VCaP (cell line): ENCODE measurements around the gene NT5C2.

Experiments used
- H3K27ac ChIP-seq: fragments of 450-650 bp; 2 replicates; pipeline ENCODE4 v1.5.1; 2017
- TF ChIP-seq, protein P1 (sequence below): fragments of 450-650 bp; conservative IDR thresholded peaks from 2 replicates; pipeline ENCODE4 v1.5.1; 2017; ENCODE audit warnings: mild to moderate bottlenecking, moderate library complexity

The NT5C2 gene

DNA sequence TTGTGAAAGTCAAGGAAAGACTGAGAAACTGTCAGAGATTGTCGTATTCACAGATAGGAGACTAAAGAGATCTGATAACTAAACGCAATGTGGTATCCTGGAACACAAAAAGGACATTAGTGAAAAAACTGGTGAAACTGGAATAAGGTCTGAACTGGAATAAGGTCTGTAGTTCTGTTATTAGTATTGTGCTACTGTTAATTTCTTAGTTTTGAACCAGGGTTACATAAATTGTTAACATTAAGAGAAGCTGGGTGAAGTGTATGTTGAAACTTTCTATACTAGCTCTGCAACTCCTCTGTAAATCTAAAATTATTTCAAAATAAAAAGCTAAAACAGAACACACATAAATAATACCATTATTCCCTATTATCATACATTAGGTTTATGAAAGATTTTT lies 3.4 kb upstream of the NT5C2 start:
- TF ChIP-seq, protein P1, sequence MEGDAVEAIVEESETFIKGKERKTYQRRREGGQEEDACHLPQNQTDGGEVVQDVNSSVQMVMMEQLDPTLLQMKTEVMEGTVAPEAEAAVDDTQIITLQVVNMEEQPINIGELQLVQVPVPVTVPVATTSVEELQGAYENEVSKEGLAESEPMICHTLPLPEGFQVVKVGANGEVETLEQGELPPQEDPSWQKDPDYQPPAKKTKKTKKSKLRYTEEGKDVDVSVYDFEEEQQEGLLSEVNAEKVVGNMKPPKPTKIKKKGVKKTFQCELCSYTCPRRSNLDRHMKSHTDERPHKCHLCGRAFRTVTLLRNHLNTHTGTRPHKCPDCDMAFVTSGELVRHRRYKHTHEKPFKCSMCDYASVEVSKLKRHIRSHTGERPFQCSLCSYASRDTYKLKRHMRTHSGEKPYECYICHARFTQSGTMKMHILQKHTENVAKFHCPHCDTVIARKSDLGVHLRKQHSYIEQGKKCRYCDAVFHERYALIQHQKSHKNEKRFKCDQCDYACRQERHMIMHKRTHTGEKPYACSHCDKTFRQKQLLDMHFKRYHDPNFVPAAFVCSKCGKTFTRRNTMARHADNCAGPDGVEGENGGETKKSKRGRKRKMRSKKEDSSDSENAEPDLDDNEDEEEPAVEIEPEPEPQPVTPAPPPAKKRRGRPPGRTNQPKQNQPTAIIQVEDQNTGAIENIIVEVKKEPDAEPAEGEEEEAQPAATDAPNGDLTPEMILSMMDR = no peak
- no peak overlapping the region for H3K27ac ChIP-seq

DNA sequence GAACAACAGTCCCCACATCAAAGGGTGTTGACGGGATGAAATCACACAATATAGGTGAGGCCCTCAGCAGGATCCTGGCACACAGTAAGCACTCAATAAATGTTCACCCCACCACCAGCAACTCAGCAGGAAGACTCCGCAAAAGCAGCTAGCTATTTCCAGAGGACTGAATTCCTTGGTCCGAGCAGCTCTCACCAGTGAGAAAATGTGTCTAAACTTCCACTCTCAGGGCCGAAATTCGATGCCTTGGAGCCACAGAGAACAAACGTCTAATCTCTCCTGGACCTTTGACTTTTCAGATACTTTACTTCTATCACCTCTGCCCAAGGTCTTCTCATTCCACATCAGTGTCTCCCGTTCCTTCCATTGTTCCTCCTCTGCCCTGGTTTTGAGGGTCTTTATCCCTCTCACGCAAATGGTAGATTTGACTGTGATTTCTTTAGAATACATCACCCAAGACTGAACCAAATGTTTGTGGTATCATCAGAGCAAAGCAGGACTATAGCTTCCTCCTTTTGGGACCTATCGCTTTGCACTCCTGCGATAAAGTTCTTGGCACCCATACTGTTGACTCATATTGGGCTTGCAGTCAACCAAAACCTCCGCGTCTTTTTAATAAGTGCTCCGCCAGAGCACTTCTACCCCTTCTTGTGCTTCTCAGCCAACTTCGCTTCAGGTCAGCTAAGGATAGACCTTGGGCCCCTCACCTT lies 903 bp upstream of the NT5C2 start:
- peak overlapping the region; percentile 94; the same call in 1 of the 2 replicates for H3K27ac ChIP-seq
- TF ChIP-seq, protein P1 = no peak

DNA sequence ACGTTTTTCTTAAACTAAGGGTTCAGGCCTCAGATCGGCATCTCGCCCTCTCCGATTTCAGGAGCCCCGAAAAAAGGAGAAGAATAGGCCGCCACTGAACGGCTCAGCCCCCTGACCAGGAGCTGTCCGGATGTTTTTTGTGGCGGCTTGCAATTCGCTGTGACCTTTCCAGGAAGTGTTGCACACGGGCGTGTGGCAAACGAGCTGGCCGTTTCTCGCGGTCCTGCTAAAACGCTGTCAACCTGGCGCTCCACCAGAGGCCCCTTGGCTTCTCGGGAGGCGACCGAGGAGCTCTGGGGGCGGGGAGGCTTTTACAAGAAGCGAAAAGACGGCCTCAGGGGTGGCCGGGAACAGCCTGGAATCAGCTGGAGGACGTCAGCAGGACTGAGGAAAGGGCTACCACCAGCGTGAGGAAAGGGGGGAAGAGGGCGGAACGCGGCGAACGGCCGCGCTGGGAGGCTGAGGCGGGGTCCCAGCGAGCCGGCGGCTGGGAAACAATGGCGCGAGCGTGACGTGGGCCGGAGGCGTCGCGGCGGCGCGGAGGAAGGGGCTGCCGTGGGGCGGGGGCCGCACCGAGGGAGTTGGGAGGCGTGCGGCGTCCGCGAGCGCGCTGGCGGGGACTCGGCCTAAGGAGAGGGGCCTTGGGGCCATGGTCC lies 493 bp downstream of the NT5C2 start:
- peak overlapping the region; percentile 94 for H3K27ac ChIP-seq
- TF ChIP-seq, protein P1 = no peak

DNA sequence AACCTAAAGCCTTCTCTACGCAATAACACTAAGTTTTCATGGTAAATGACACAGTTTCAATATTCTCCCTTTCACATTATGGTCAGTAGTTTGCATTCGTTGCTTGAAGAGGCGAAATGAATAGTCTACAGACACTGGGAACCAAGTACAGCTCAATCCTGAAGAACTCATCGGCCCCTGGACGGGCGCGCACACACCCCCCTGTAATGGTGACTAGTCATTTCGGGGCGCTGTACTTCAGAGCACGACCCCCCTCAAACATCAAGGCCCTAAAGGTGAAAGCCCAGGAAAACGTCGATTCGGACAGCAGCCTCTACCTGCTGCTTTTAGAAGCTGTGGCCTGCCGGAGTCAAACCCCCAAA lies 1.0 kb downstream of the NT5C2 start:
- TF ChIP-seq, protein P1 = no peak
- H3K27ac ChIP-seq = peak overlapping the region; percentile 94

DNA sequence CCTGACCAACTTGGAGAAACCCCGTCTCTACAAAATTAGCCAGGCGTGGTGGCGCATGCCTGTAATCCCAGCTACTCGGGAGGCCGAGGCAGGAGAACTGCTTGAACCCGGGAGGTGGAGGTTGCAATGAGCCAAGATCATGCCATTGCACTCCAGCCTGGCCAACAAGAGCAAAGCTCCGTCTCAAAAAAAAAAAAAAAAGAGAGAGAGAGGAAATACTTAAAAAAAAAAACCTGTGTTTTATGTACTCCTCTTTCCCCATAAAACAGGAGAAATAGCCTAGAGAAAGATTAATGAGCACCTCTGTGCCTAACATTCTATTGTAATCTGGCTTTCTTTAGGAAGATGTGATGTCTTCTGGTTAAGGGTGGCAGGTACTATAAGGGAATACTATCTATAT lies 1.9 kb downstream of the NT5C2 start:
- H3K27ac ChIP-seq = peak overlapping the region; percentile 94

DNA sequence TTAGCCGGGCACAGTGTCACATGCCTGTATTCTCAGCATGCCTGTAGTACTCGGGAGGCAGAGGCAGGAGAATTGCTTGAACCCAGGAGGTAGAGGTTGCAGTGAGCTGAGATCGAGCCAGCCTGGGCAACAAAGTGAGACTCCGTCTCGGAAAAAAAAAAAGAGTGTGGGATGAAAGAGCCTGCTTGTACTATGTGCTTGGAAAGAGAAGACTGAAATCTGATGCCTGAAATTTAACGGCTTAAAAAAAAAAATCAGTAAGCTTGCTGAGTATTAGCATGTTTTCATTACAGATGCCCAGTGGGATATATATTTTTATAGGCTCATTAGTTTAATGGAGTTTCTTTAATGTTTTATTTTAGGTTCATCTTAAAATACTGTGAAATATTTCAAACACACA lies 4.2 kb downstream of the NT5C2 start:
- TF ChIP-seq, protein P1 = no peak
- H3K27ac ChIP-seq = peak overlapping the region; percentile 56

DNA sequence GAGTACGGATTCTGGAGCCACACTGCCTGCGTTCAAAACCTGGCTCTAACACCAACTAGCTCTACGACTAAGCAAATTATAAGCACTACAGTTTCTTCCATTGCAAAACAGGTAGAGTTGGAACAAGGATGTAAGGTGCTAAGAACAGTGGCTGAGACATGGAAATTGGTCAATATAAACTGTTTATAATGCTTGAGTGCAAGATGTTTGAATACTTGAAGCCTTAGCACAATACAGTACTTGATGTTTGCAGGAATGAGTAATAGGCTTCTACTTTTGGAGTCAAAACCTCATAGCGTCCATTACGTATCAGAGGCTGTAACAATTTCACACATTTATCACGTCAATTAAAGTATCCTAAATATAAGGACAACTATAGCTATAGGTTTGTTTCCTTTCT lies 6.9 kb downstream of the NT5C2 start:
- H3K27ac ChIP-seq = peak overlapping the region; percentile 56
- TF ChIP-seq, protein P1 = no peak

DNA sequence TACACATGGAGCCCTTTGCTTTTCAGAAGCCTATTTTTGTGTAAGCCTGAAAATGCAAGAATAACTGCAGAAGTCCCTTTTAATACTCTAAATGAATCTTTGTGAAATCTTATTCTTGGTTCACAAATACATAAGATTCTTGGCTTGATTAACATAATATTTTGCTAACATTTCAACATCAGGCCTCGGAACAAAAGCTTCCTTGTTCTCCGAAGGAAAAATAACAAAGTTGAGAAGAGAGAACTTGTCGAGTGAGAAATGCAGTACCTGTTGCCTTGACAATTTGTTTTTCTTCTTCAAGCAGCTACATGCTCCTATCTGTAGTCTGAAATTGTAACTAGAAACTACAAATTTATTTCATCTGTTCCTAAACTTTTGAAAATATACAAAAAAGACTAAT lies 8.5 kb downstream of the NT5C2 start:
- H3K27ac ChIP-seq = peak overlapping the region; percentile 56
- TF ChIP-seq, protein P1 = no peak

DNA sequence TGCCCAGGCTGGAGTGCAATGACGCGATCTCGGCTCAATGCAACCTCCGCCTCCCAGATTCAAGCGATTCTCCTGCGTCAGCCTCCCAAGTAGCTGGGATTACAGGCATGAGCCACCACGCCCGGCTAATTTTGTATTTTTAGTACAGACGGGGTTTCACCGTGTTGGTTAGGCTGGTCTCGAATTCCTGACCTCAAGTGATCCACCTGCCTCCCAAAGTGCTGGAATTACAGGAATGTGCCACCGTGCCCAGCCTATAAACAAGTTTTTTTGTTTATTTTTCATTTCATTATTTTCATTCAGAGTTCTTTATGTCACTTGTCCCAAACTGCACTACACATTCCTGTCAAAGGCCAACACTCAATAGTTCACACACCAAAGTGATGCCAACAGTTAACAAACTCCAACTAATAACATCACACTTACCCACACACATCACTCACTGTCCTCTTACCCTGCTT lies 9.1 kb downstream of the NT5C2 start:
- peak overlapping the region; percentile 56 for H3K27ac ChIP-seq
